ENCODE results near the gene KIF26B.
A peak's percentile ranks its signal among the peaks of the same experiment; 100 is the strongest.

The KIF26B gene

DNA sequence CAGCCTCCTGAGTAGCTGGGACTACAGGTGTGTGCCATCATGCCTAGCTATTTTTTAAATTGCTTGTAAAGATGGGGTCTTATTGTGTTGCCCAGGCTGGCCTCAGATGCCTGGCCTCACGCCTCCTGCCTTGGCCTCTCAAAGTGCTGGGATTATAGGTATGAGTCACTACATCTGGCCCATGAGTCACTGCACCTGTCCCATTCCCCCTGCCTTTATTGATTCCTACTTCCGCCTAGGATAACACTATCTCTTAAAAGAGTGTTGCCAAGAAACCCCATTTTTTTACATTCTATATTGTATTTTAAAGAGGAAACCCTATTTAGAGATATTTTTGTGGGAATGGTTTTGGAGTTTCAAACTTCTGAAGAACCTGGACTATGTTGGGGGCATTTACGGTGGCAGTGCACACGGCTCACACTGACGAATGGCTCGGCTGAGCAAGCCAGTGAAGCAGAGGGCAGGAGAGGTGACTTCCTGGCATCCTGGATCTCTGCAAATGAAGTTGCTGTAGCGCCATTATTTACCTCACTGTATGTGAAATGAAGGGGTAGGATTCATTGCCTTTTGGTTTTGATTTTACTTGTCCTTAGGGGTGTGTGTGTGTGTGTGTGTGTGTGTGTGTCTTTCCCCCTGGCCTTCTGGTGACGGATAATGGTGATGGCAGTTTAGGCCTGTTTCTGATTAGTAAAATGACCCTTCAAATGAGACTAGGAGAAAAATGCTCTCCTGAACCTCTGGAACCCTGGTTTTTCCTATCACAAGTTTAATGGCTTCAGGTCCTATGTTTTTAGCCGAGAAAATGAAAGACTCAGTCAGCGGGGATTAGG is 22.5 kb downstream of the KIF26B start:
- H3K27ac ChIP-seq (ENCODE audit: low read length) = no peak overlapping the region
- H3K9me3 ChIP-seq (ENCODE audit: insufficient read depth, low read length, severe bottlenecking) = no peaks in the 10 kb centered on the region
- no peaks in the 10 kb centered on the region for H4K20me1 ChIP-seq (ENCODE audit: insufficient read depth, low read length)
- ATAC-seq (ENCODE audit: insufficient read depth, low read depth) (no peak), DNase-seq (no peak)
- no peak overlapping the region for H2AFZ ChIP-seq (ENCODE audit: low read depth, low read length)
- TF ChIP-seq EZH2 (IDR thresholded peaks at IDR 0.05; ENCODE audit: borderline replicate concordance, low read depth, low read length, severe bottlenecking) = no peak
- TF ChIP-seq, protein P1, sequence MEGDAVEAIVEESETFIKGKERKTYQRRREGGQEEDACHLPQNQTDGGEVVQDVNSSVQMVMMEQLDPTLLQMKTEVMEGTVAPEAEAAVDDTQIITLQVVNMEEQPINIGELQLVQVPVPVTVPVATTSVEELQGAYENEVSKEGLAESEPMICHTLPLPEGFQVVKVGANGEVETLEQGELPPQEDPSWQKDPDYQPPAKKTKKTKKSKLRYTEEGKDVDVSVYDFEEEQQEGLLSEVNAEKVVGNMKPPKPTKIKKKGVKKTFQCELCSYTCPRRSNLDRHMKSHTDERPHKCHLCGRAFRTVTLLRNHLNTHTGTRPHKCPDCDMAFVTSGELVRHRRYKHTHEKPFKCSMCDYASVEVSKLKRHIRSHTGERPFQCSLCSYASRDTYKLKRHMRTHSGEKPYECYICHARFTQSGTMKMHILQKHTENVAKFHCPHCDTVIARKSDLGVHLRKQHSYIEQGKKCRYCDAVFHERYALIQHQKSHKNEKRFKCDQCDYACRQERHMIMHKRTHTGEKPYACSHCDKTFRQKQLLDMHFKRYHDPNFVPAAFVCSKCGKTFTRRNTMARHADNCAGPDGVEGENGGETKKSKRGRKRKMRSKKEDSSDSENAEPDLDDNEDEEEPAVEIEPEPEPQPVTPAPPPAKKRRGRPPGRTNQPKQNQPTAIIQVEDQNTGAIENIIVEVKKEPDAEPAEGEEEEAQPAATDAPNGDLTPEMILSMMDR (IDR thresholded peaks at IDR 0.05; ENCODE audit: borderline replicate concordance, extremely low read depth, low read length, poor library complexity, severe bottlenecking) = no peak
- H3K36me3 ChIP-seq (ENCODE audit: insufficient read depth, low read length) = no peaks in the 10 kb centered on the region
- no peak overlapping the region for H3K9ac ChIP-seq (ENCODE audit: low read depth, low read length)
- no peak overlapping the region for H3K4me3 ChIP-seq (ENCODE audit: low read depth in 1 of 2, low read length in 2 of 2)
- H3K79me2 ChIP-seq (ENCODE audit: insufficient read depth, low read length) = no peaks in the 10 kb centered on the region
- no peak overlapping the region for H3K4me2 ChIP-seq (ENCODE audit: insufficient read depth, low read length)
- H3K27me3 ChIP-seq (ENCODE audit: insufficient read depth, low read length, poor library complexity) = no peaks in the 10 kb centered on the region
- peaks cover 2% of the 10 kb centered on the region; the same call in 1 of the 2 replicates for H3K4me1 ChIP-seq (ENCODE audit: insufficient read depth, low read length)

DNA sequence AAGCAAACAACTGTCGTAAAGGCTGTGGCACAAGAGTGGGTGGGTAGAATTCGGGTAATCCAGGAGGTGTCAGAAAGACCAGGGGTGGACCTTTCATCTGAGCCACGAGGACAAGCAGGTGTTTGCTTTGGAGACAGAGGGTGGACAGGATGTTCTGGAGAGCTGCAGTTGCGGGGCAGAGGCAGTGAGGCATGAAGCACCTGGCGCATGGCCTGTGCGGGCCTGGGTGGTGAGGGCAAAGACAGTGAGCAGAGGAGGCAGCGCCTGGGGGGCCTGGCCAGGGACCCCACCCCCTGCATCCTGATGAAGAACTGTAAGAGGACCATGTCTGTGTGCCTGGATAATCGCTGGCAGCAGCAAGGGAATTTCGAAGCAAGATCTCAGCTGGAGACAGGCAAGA is 24.9 kb downstream of the KIF26B start:
- H4K20me1 ChIP-seq (ENCODE audit: insufficient read depth, low read length) = no peaks in the 10 kb centered on the region
- no peak for DNase-seq
- TF ChIP-seq, protein P1 (IDR thresholded peaks at IDR 0.05; ENCODE audit: borderline replicate concordance, extremely low read depth, low read length, poor library complexity, severe bottlenecking) = no peak
- no peak for TF ChIP-seq EZH2 (IDR thresholded peaks at IDR 0.05; ENCODE audit: borderline replicate concordance, low read depth, low read length, severe bottlenecking)
- H2AFZ ChIP-seq (ENCODE audit: low read depth, low read length) = no peak overlapping the region
- H3K36me3 ChIP-seq (ENCODE audit: insufficient read depth, low read length) = no peaks in the 10 kb centered on the region
- H3K4me3 ChIP-seq (ENCODE audit: low read depth in 1 of 2, low read length in 2 of 2) = no peak overlapping the region
- H3K27ac ChIP-seq (ENCODE audit: low read length) = no peak overlapping the region
- H3K27me3 ChIP-seq (ENCODE audit: insufficient read depth, low read length, poor library complexity) = no peaks in the 10 kb centered on the region
- no peak for ATAC-seq (ENCODE audit: insufficient read depth, low read depth)
- no peak overlapping the region for H3K9ac ChIP-seq (ENCODE audit: low read depth, low read length)
- H3K4me2 ChIP-seq (ENCODE audit: insufficient read depth, low read length) = no peak overlapping the region
- no peaks in the 10 kb centered on the region for H3K9me3 ChIP-seq (ENCODE audit: insufficient read depth, low read length, severe bottlenecking)
- no peaks in the 10 kb centered on the region for H3K79me2 ChIP-seq (ENCODE audit: insufficient read depth, low read length)
- peaks cover 2% of the 10 kb centered on the region; the same call in 1 of the 2 replicates for H3K4me1 ChIP-seq (ENCODE audit: insufficient read depth, low read length)

DNA sequence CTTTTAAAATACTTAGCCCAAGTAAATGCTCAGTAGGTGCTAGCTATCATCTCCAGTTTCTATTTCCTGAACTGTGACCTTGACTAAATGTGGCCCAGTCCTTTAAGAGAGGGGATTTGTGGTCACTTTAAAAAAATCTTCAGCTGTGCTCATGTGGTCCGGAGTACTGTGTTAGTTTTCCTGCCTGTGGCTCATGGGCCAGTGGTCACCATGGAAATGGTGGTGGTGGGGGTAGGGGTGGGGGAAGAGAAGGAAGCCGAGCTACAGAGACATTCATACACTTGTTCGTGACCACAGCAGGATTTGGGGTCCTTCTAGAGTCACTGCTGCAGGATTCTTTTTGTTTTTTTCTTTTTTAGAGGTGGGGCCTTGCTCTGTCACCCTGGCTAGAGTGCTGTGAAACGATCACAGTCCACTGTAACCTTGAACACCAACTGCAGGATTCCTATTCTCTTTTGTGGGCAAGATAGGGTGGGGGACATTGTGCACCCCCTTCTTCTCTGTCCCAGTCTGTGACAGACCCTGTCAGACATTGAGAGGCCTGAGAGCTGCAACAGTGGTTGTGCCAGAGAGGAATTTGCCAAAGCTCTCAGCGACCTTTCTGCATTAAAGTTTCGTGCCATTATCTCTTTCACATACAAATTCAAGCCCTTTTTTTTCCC is 25.8 kb downstream of the KIF26B start:
- H2AFZ ChIP-seq (ENCODE audit: low read depth, low read length) = no peak overlapping the region
- no peaks in the 10 kb centered on the region for H3K9me3 ChIP-seq (ENCODE audit: insufficient read depth, low read length, severe bottlenecking)
- no peaks in the 10 kb centered on the region for H3K79me2 ChIP-seq (ENCODE audit: insufficient read depth, low read length)
- no peak overlapping the region for H3K4me3 ChIP-seq (ENCODE audit: low read depth in 1 of 2, low read length in 2 of 2)
- no peak overlapping the region for H3K9ac ChIP-seq (ENCODE audit: low read depth, low read length)
- ATAC-seq (ENCODE audit: insufficient read depth, low read depth) (peak; percentile 79), DNase-seq (peak; percentile 37)
- no peaks in the 10 kb centered on the region for H4K20me1 ChIP-seq (ENCODE audit: insufficient read depth, low read length)
- H3K4me2 ChIP-seq (ENCODE audit: insufficient read depth, low read length) = no peak overlapping the region
- H3K36me3 ChIP-seq (ENCODE audit: insufficient read depth, low read length) = no peaks in the 10 kb centered on the region
- H3K27ac ChIP-seq (ENCODE audit: low read length) = no peak overlapping the region
- TF ChIP-seq, protein P1 (IDR thresholded peaks at IDR 0.05; ENCODE audit: borderline replicate concordance, extremely low read depth, low read length, poor library complexity, severe bottlenecking) = no peak
- H3K4me1 ChIP-seq (ENCODE audit: insufficient read depth, low read length) = peaks cover 2% of the 10 kb centered on the region; the same call in 1 of the 2 replicates
- no peaks in the 10 kb centered on the region for H3K27me3 ChIP-seq (ENCODE audit: insufficient read depth, low read length, poor library complexity)

Data from DND-41 (cell line).